HG03066 (cell line): ENCODE data around the gene POU6F2.
"Not testable (repeated sequence)": the region's sequence is repeated elsewhere in the genome, so short reads cannot be mapped to it uniquely, and the experiment has no call there.

Experiments used
- ATAC-seq: cut with Tn5 transposase; IDR thresholded peaks from one replicate; pipeline ENCODE4 v1.9.1; 2021; ENCODE audit warnings: low read depth; ENCODE audit not compliant: unreplicated experiment

The POU6F2 gene, protein sequence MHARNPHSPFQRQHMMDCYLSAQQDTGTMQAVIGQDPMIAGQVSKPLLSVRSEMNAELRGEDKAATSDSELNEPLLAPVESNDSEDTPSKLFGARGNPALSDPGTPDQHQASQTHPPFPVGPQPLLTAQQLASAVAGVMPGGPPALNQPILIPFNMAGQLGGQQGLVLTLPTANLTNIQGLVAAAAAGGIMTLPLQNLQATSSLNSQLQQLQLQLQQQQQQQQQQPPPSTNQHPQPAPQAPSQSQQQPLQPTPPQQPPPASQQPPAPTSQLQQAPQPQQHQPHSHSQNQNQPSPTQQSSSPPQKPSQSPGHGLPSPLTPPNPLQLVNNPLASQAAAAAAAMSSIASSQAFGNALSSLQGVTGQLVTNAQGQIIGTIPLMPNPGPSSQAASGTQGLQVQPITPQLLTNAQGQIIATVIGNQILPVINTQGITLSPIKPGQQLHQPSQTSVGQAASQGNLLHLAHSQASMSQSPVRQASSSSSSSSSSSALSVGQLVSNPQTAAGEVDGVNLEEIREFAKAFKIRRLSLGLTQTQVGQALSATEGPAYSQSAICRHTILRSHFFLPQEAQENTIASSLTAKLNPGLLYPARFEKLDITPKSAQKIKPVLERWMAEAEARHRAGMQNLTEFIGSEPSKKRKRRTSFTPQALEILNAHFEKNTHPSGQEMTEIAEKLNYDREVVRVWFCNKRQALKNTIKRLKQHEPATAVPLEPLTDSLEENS

DNA sequence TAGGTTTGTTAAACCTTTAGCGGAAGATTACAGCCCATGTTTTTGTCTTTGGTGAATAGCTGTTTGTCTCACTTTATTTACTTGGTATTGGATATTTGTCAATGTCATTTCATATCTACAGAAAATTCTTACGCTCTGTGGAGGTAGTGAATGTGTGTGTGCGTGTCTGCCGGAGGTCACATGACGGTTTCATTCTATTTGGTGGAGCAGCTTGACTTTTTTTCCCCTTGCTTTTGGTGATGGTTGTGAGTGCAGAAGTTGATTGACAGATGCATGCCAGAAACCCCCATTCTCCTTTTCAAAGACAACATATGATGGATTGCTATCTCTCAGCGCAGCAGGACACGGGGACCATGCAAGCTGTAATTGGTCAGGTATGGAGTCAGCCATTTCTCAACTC lies at the start of gene POU6F2:
POU6F2 (plus strand) TSS at position 225 of the 400 bp plus-strand sequence; CDS start at position 270, 45 bp downstream.
- ATAC-seq, result no peak

DNA sequence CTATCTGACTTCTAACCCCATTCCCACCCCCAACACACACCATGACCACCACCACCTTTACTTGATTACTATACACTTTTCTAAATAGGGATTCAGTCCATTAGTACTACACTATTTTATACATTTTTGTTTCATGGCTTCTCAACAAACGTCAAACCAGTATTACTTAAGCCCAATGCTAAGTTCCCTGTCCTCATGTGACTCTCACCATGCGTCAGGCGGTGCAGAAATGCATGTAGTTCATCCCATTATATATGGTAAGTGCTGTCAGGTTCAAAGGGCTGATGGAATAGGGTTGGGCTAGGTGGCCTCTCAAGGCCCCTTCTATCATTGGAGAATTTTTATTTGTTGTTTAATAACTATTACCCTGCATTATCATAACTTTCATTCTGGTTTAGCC lies 49.2 kb upstream of the POU6F2 start:
- ATAC-seq, result no peak

DNA sequence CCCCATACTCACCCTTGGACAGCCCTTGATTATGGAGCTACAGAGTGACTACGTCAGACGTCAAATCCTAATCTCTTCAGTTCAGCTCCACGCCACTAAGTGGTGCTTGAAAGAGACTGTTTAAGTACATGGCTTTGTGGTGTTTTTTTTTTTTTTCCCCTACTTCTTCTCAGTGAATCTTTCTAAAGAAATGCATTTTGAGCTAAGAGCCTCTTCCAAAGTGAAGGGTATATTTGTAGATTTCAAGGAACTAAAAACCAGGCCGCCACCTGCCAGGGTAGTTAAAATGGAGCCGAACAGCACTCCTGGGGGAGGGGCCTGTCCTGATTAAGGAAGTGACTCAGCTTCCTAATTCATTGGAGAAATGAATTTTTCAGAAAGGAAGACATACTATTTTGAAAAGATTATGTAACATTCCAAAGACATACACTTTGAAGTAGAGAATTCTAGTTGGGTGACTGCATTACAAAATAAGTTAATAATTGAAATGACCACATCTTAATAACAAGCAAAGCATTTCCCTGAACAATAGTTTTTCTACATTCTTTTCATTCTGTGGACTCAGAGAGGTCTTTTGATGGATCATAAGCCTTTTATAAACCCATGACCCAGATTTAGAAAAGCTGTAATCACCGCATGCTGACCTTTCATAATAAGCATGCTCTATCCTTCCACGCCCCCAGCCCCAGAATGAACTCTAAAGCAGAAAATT lies 48.1 kb upstream of the POU6F2 start:
- no peak for ATAC-seq

DNA sequence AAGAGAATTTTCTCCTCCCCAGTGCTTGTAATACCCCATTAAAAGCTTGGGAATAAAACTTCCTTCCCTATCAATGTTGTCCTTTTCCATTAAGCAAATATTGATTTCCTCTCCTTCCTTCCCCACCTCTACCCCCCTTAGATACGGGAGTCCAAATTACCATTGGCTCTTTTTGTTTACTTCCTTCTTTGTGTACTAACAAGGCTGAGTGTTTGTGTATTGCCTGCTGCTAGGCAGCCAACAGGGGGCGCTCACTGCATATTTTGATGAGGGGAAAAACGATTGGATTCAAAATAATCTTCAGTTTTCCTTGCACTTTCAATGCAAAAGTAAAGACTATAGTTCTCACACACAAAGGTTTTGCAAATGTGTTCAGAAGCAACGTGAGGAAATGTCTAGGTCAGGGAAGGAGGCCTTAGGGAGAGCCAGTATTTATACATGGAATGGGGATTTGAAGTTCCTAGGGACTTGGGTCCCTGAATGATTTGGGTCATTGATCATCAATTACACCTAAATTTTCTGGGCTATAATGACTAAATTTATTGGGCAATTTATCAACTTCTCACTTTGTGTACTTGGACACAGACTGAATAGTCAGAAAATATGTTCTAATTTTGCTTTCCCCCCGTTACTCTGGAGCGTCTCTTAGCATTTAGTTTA lies 45.1 kb upstream of the POU6F2 start:
- peak; percentile 87 for ATAC-seq

DNA sequence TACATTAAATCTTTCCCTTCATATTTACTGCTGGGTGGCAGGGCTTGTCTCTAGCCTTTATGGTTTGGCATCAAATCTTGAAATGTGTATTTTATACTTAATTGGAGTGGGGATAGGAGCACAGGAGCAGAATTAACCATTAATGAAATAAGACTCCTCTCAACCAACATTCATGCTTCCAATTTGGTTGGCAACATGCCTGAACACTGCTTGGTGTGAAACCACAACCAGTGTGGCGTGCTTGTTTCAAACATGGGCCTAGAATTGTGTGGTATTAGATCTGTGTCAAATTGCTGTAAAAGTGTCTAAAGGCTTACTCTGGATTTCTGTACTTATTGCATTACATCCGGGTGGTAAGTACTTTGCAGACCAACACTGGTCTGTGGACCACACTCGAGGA lies 43.7 kb upstream of the POU6F2 start:
- ATAC-seq, result no peak

DNA sequence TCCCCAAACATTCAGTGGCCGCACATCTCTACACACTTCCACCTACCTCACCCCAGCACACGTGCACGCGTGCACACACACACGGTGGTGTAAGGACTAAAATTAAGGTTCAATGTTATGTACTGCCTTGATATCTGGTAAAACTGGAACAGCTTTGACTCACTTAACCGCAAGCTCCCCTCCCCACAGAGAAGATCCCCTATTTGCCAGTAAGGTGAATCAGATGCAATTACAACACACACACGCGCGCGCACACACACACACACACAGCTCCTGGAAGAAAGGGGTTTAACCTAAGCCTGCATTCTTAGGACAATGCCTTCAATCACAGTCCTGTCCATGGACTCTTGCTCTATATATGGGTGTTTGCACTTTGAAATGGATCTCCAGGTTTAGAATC lies 43.2 kb upstream of the POU6F2 start:
- ATAC-seq, result no peak

DNA sequence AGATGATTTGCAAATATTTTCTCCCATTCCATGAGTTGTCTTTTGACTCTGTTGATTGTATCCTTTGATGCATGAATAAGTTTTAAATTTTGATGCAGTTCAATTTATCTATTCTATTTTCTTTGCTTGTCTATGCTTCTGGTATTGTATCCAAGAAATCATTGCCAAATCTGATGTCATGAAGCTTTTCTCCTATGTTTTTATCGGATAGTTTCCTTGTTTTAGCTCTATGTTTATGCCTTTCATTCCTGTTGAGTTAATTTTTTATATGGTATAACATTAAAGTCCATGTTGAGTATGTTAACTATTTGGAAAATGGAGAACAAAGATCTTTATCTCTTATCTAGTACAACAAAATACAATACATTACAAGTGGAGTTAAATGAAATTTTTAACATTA lies 41.1 kb upstream of the POU6F2 start:
- no peak for ATAC-seq

DNA sequence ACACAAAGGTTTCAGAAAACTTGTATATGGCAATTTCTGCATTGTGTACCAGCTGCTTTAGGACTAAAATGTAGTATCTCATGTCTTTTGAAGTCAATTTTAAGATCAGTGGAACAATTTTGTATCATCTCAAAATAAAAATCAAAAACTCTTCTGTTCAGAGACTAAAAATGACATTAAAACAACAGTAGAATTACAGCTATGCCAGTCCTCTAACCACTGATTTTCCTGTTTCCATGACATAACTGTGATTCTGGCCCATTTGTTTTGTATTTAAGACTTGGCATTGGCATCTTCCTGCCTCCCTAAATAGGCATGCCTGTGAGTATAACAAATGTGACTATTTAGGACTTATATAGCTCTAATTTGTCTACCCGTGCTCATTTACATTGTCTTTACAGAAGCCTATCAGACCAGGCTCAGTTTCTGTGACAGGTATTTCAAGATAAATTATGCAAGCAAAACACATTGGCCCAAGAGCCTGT lies 39.7 kb upstream of the POU6F2 start:
- ATAC-seq, result no peak

DNA sequence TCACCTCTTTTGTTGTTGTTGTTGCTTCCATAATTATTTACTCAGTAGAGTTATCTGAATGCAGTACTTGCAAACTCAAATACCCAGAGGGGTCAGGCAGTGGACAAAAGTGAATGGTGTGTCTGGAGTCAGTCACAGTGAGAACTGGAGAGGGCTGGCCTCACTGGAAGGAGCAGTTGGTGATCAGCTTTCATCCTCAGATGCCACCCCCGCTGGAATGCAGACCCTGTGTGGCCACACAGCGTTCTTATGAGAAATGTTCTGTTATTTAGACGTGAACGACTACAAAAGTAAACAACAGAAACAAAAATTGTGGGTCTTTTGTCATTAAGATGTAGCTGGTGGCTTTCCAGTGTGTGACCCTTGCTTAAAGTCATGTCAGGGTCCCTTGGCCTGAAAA lies 39.1 kb upstream of the POU6F2 start:
- ATAC-seq, result no peak

DNA sequence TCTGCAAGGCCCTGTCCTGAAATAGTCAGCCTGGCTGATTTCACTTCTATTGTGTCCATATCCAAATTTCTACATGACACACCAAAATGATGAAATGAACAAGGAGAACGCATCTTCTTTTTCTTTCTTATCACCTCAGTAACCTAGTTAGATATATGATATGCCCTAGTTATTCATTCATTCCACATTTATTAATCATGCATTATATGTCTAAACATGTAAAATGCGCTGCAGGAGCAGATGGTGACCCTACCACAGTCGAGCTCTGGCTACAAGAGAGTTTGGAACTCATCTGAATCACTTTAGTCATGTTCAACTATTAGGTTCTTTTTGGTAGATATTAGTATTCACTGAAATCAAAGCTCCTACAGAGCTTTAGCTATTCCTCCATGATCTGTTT lies 36.9 kb upstream of the POU6F2 start:
- no peak for ATAC-seq

DNA sequence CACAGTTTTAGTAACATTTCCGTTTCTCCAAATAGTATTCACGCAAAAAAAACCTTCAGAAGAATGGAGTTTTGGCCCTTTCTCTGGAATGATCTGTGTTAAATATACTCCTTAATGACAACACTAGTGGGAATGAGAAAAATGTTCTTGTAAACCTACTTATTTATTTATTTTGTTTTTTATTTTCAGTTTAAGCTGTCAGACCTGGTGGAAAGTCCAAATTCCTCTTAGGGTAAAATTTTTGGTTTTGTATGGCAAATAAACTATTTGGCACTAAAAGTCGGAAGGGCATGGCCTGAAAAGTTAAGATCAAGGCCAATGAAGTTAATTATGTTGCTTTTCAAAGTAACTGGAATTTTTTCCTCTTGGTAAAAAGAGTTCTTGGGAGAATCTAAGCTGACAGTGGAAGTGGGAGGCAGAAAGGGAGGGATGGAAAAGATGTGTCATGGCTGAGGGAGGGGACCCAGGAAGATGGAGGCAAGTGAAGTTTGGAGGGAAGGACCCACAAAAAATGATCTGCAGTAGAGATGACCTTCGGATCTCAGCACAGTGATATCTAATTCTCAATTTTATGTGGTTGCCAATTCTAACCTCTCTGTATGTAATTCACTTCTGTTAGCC lies 35.2 kb upstream of the POU6F2 start:
- ATAC-seq, result no peak

DNA sequence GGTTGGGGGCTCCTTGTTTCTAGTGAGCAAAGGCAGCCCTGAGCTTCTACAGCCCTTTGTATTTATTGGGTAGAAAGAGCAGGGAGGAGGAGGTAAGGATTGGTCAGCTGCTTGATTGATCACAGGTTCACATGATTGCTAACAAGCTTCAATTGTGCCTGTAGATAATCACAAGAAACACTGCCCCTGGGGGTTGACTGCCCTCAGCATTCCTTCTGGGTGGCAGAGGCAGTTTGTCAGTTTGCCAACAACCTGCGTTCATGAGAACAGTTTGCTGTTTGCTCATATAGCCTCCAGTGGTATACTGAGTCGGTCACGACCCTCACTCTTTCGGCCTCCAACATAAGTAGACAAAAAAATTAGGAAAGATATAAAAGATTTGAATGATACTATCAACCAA lies 30.2 kb upstream of the POU6F2 start:
- not testable (repeated sequence) for ATAC-seq

DNA sequence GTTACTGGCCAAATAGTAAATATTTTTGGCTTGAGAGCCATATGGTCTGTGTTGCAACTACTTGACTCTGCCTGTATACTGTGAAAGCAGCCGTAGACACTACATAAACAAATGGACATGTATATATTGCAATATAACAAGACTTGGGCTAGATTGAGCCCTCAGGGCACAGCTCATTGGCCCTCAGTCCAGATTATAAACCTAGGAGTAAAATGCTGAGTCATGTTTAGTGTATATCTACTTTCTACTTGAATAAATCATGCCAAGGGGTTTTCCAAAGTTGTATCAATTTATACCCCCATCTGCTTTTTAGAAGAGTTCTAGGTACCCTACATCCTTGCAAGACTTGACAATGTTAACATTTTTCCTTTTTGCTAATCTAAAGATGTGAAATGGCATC lies 27.4 kb upstream of the POU6F2 start:
- ATAC-seq, result no peak

DNA sequence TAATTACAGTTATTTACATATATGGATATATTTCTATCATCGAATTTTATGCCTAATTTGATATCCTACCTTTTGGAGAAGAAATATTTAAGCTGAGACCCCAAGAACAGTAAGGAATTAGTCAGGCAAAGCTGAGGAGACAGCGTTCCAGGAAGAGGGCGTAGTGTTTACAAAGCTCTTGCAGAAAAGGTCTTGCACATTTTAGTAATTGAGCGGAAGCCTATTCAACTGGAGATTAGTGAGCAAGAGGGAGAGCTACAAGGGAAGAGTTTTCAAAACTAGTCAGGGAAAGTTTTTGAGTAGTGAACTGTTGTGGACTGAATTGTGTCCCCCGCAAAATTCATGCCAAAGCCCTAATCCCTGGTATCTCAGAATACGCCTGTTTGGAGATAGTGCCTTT lies 26.5 kb upstream of the POU6F2 start:
- no peak for ATAC-seq

DNA sequence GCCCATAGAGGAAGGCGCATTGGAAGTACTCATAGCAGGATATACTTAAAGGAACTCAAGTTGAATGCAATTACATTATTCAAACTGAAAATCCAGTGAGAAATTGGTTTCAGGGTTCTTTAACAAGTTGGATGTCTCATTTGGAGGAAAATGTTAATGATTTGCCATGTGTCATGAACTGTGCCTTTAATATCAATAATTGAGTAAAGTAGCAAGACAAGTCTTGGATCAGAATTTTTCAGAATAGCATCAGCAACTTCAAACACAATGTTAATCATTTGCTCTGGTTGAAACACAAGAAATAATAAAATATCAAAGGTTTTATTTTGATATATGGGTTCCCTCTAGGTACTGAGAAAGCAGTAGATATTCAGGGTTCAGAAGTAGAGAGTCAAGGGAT lies 24.5 kb upstream of the POU6F2 start:
- no peak for ATAC-seq

DNA sequence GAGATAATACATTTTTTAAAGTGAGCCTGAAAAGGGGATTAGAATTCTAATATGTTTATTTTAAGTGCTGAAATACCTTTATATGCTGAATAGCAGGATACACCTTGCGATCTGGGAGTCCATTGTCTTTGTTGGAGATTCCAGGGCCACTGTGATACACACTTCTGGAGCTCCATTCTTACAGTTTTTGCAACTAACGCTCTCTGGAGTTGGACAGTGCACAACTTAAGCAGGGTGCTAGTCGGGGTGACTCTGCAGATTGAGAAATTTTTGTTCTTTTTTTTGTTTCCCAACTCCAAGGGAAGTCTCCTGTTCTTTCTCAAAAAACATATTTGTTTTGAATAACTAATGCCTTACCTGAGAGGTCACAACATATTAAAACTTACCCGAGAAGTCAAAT lies 23.7 kb upstream of the POU6F2 start:
- no peak for ATAC-seq

DNA sequence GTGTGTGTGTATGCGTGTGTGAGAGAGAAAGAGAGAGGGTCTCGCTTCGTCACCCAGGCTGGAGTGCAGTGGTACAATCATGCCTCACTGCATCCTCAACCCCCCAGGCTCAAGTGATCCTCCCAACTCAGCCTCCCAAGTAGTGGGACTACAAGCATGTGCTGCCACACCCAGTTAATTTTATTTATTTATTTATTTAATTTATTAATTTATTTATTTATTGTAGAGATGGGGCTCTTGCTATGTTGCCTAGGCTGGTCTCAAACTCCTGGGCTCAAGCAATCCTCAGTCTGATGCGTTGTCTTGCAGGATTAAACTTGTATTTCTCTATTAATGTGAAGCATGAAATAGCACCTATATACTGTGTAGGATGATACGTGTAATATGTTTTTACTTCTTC lies 21.8 kb upstream of the POU6F2 start:
- ATAC-seq, result no peak

DNA sequence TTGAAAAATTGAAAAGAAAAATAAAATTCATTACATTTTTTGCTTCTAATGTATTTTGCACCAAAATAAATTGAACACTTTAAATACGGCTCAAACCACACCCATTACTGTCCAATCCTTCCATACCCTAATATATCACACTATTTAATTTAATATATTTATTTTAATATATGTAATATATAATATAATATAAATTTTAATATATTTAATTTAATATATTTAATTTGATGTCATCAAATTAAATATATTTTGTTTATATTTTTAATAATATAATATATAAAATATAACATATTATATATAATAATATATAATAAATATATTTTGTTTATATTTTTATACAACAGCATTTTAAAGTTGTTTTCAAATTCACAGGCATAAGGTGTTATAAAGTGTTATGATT lies 15.7 kb upstream of the POU6F2 start:
- no peak for ATAC-seq

DNA sequence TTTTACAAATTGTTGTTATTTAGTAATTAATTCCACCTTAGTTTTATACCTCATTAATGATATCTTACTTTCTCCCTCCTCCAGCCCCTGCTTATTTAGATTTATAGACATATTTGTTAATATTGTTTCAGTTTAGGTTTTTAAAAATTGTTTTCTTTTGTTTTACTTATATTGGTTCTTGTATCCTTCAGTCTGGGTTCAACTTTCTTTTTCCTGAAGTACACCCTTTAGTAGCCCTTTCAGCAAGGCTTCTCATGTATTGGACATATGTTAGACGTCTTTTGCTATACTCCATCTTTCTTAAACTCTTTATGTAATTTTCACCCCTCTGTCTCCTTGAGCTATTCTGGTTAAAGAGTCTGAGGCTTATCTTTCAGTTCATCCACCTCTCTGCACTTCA lies 12.8 kb upstream of the POU6F2 start:
- no peak for ATAC-seq

DNA sequence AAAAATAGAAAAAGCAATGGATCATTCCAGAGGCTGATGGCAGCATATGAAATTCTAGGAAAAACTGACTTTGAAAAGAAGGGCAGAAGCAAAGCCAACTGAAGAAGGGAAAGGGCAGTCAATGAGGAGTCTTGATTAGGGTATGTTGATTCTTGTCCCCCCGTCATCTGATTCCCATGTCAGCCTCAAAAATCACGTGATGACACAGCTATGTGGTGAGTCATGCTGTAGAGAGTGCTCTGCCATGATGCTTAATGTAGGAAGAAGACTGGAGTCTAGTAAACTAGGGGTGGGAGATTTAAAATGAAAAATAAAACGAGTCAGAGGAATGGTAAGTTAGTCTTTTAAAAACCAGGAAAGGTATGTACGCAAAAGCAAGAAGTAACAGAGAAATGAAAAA lies 3.9 kb upstream of the POU6F2 start:
- no peak for ATAC-seq
